Liver (tissue), 9 donors: Measurements from ENCODE around the gene ARHGAP6. TPM values are rescaled to one million over a fixed set of nuclear protein-coding genes. Genes with fewer than 3 reads are reported as not detected.

Experiments used
- DNase-seq: peaks from one replicate; pipeline ENCODE4 v3.0.0-alpha.2; 2017; ENCODE audit warnings: low spot score
- H3K27ac ChIP-seq, 2 donors: one replicate each; pipeline ENCODE4 v1.7.0; 2013; ENCODE audit warnings: inconsistent platforms in 2 of 2, low read length in 2 of 2, control low read depth in 1 of 2, low read depth in 1 of 2, mild to moderate bottlenecking in 1 of 2
- H3K27me3 ChIP-seq, 4 donors: one replicate each; pipeline versions ENCODE4 v1.6.1 to v1.7.0; 2013; ENCODE audit warnings: low read length in 3 of 4, inconsistent platforms in 1 of 4, mild to moderate bottlenecking in 1 of 4, moderate library complexity in 1 of 4; ENCODE audit not compliant: control insufficient read depth in 4 of 4, insufficient read depth in 4 of 4
- H3K36me3 ChIP-seq, 4 donors: one replicate each; pipeline versions ENCODE4 v1.6.1 to v1.7.0; 2013; ENCODE audit warnings: low read length in 3 of 4, mild to moderate bottlenecking in 3 of 4, low read depth in 1 of 4, moderate library complexity in 1 of 4; ENCODE audit not compliant: control insufficient read depth in 4 of 4, insufficient read depth in 3 of 4
- H3K4me1 ChIP-seq, 4 donors: one replicate each; pipeline versions ENCODE4 v1.6.1 to v1.7.0; 2013; ENCODE audit warnings: low read length in 3 of 4, mild to moderate bottlenecking in 3 of 4, moderate library complexity in 1 of 4; ENCODE audit not compliant: control insufficient read depth in 4 of 4, insufficient read depth in 4 of 4
- H3K4me3 ChIP-seq, 3 donors: one replicate each; pipeline versions ENCODE4 v1.6.1 to v1.7.0; 2013; ENCODE audit warnings: low read length in 3 of 3, control low read depth in 1 of 3, low read depth in 1 of 3, mild to moderate bottlenecking in 1 of 3
- H3K9ac ChIP-seq, 2 donors: one replicate each; pipeline ENCODE4 v1.7.0; 2013; ENCODE audit warnings: low read length in 2 of 2, mild to moderate bottlenecking in 2 of 2, moderate library complexity in 2 of 2, control low read depth in 1 of 2, low read depth in 1 of 2
- H3K9me3 ChIP-seq, 4 donors: one replicate each; pipeline versions ENCODE4 v1.6.1 to v1.7.0; 2013; ENCODE audit warnings: low read length in 3 of 4; ENCODE audit not compliant: control insufficient read depth in 4 of 4
- ATF3 ChIP-seq: IDR thresholded peaks from 2 replicates; pipeline ENCODE4 v1.6.1; 2016; ENCODE audit warnings: antibody characterized with exemption
- CTCF ChIP-seq: fragments of 150-350 bp; IDR thresholded peaks from 2 replicates; pipeline ENCODE4 v1.5.1; 2017; ENCODE audit warnings: improper control_type of control experiment, low read depth, low read length; ENCODE audit not compliant: missing input control
- EGR1 ChIP-seq, 2 donors: IDR thresholded peaks; 2 replicates each; pipeline ENCODE4 v1.6.1; 2016 to 2018; ENCODE audit warnings: antibody characterized with exemption in 2 of 2, low read depth in 2 of 2
- FOXA1 ChIP-seq: IDR thresholded peaks from 2 replicates; pipeline ENCODE4 v1.6.1; 2016; ENCODE audit warnings: antibody characterized with exemption
- FOXA2 ChIP-seq: IDR thresholded peaks from 2 replicates; pipeline ENCODE4 v1.6.1; 2016; ENCODE audit warnings: antibody characterized with exemption
- GABPA ChIP-seq, 2 donors: IDR thresholded peaks in 1 of 2; conservative IDR thresholded peaks in 1 of 2; 2 replicates each; pipeline ENCODE4 v1.6.1; 2016; ENCODE audit warnings: antibody characterized with exemption in 2 of 2, mild to moderate bottlenecking in 1 of 2, moderate library complexity in 1 of 2
- HNF4A ChIP-seq, 2 donors: conservative IDR thresholded peaks; 2 replicates each; pipeline ENCODE4 v1.6.1; 2016; ENCODE audit warnings: antibody characterized with exemption in 2 of 2, mild to moderate bottlenecking in 2 of 2
- HNF4G ChIP-seq: IDR thresholded peaks from 2 replicates; pipeline ENCODE4 v1.6.1; 2016; ENCODE audit warnings: antibody characterized with exemption
- JUND ChIP-seq, 2 donors: IDR thresholded peaks; 2 replicates each; pipeline ENCODE4 v1.6.1; 2016; ENCODE audit warnings: antibody characterized with exemption in 2 of 2
- MAX ChIP-seq: IDR thresholded peaks from 2 replicates; pipeline ENCODE4 v1.6.1; 2016; ENCODE audit warnings: antibody characterized with exemption
- NR2F2 ChIP-seq: IDR thresholded peaks from 2 replicates; pipeline ENCODE4 v1.6.1; 2016; ENCODE audit warnings: antibody characterized with exemption
- REST ChIP-seq: IDR thresholded peaks from 2 replicates; pipeline ENCODE4 v1.6.1; 2016; ENCODE audit warnings: antibody characterized with exemption, mild to moderate bottlenecking
- RXRA ChIP-seq, 2 donors: IDR thresholded peaks; 2 replicates each; pipeline ENCODE4 v1.6.1; 2017 to 2018; ENCODE audit warnings: antibody characterized with exemption in 2 of 2, mild to moderate bottlenecking in 1 of 2
- TAF1 ChIP-seq: conservative IDR thresholded peaks from 2 replicates; pipeline ENCODE4 v1.6.1; 2016; ENCODE audit warnings: antibody characterized with exemption, mild to moderate bottlenecking
- YY1 ChIP-seq: IDR thresholded peaks from 2 replicates; pipeline ENCODE4 v1.6.1; 2016; ENCODE audit warnings: antibody characterized with exemption, mild to moderate bottlenecking
- WGBS: extraction: QIAGEN DNeasy Blood & Tissue Kit; methylation state at CpG from one replicate; pipeline ENCODE4 v1.1.7; 2013; 5-methylcytosine and 5-hydroxymethylcytosine counted together
- polyA plus RNA-seq, 2 donors: library from polyadenylated mRNA; stranded (reverse) in 1 of 2; unstranded in 1 of 2; fragments of 200-250 nt in 1 of 2; fragments of >200 nt in 1 of 2; fragmentation: Nextera tagmentation in 1 of 2; extraction: Ambion mirVana in 1 of 2; gene quantifications; one replicate each; pipeline versions ENCODE4 v1.2.1 to v1.2.3, GENCODE V29; 2013 to 2015
- total RNA-seq, 2 donors: library from RNA; depleted of rRNA; stranded (reverse); fragments of >200 nt; gene quantifications; one replicate each; pipeline ENCODE4 v1.2.3, GENCODE V29; 2014
- donor health status: healthy.
- donor health status: healthy.
- donor health status: healthy.
- donor health status: healthy.
- donor health status: healthy.

The ARHGAP6 gene
- total and polyA plus RNA-seq, 4 donors, result 0.10 to 2.2 (median 0.65) TPM

DNA sequence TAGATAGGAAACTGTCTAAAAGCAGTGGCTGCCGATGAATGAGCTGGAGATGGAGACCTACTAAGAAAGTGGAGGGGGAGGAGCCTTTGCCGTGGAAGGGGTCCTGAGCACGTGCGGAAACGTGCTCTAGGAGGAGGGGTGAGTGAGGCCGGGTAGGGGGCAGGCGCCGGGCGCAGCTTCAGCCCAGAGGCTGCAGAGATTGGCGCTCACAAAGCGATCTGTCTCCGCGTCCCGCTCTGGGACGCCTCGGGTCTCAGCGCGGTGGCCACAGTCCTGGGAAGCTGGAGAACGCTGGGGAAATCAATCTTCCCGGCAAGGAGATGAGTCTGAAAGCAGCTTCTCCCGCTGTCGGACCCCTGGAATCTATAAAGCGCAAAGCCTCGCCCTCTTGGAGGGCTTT is 444 bp upstream of the ARHGAP6 start:
- TF ChIP-seq YY1 (no peak), RXRA (IDR thresholded peaks at IDR 0.05) (no peak), EGR1 (IDR thresholded peaks at IDR 0.05; ENCODE audit: low read depth in 2 of 2) (no peak), CTCF (no peak), JUND (IDR thresholded peaks at IDR 0.05) (no peak), REST (no peak)
- Histone ChIP-seq H3K27me3 (peaks cover 0 to 11% (median 0%) of the 10 kb centered on the region in 4 donors), H3K9ac (no peak overlapping the region), H3K4me3 (peak overlapping the region in 1 of 3 donors; percentile 33), H3K9me3 (no peaks in the 10 kb centered on the region), H3K27ac (no peak overlapping the region), H3K36me3 (no peaks in the 10 kb centered on the region), H3K4me1 (peaks cover 4 to 20% (median 8%) of the 10 kb centered on the region in 4 donors)
- DNase-seq, result peak; percentile 33
- 2% methylated on average over 24 of the region's 24 CpGs for WGBS

DNA sequence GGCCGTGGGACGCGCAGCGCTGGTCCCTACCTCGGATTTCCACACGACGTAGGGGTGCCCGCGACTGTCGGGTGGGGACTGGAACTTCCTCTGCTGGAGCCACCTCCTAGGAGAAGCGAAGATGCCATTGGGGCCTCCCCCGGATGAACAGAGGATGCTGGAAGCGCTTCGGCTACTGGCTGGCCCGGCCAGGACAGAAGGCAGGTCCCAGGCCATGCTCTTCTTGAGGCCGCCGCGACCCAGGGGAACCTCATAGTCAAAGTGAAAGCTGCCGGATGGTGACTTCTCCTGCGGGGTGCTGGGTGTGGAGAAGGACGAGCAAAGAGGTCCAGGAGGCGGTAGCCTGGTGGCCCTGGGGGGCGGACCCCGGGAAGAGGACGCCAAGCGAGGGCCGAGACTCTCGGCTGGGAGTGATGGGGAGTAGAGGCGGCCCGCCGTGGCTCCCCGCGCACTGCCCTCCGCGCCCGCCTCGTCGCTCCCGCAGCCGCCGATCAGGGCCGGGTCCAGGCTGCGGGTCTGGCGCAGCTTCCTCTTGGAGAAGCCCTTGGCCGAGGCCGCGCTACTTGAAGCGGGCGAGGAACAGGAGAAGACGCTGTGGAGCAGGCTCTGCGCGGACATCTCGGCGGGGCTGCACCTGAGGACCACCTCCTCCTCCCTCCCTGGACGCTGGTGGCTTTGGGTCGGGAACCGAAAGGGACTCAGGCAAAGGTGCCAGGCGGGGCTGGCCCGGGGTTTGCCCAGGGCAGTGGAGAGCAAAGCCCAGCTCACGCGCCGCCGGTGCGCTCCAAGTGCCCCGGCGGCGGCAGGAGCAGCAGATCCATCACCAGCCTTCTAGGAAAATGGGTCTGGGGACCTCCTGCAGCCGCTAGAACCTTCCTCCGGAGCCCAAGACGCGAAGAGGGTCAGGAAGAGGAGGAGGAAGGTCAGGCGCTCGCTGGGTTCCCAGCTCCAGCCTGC is 1.2 kb downstream of the ARHGAP6 start:
- 4% methylated on average over 73 of the region's 73 CpGs for WGBS
- no peaks in the 10 kb centered on the region for H3K9me3 ChIP-seq
- no peak for DNase-seq
- H3K27me3 ChIP-seq, result peaks cover 0 to 12% (median 0%) of the 10 kb centered on the region in 4 donors
- peaks cover 4 to 20% (median 8%) of the 10 kb centered on the region in 4 donors for H3K4me1 ChIP-seq
- peak overlapping the region in 2 of 3 donors; percentile 33 to 36 for H3K4me3 ChIP-seq
- TF ChIP-seq HNF4G (no peak), REST (no peak), FOXA1 (no peak), FOXA2 (no peak), NR2F2 (no peak), GABPA (IDR thresholded peaks at IDR 0.05 in 1 of 2, conservative IDR thresholded peaks at IDR 0.05 in 1 of 2) (no peak), TAF1 (no peak), ATF3 (no peak), JUND (IDR thresholded peaks at IDR 0.05) (no peak), MAX (no peak), HNF4A (conservative IDR thresholded peaks at IDR 0.05) (no peak)
- H3K9ac ChIP-seq, result no peak overlapping the region
- peak overlapping the region in 1 of 2 donors; percentile 12 for H3K27ac ChIP-seq
- no peaks in the 10 kb centered on the region for H3K36me3 ChIP-seq
